HepG2 (cell line): ENCODE results near the gene CERS4.

Source experiments
- ASH2L ChIP-seq: fragments of 300-600, 200-600 bp; sonication (generic); IDR thresholded peaks from 2 replicates; pipeline ENCODE4 v1.7.0; 2017; ENCODE audit warnings: low read depth, mild to moderate bottlenecking, moderate library complexity, mixed read lengths, low read length; ENCODE audit not compliant: insufficient read length
- CTCF ChIP-seq: sonication (generic); formaldehyde crosslinking; IDR thresholded peaks from 2 replicates; pipeline ENCODE4 v1.5.0; 2020; ENCODE audit warnings: mild to moderate bottlenecking, missing genetic modification reagents, moderate library complexity
- IKZF1 ChIP-seq: fragments of 450-650 bp; IDR thresholded peaks from 2 replicates; pipeline ENCODE4 v1.7.1; 2016
- KDM5B ChIP-seq: sonication (generic); formaldehyde crosslinking; IDR thresholded peaks from 2 replicates; pipeline ENCODE4 v1.4.0; 2020; ENCODE audit warnings: missing genetic modification reagents, mild to moderate bottlenecking, borderline replicate concordance
- MAX ChIP-seq: IDR thresholded peaks from 2 replicates; pipeline ENCODE4 v1.6.1; 2012; ENCODE audit warnings: inconsistent platforms
- MXD4 ChIP-seq: IDR thresholded peaks from 2 replicates; pipeline ENCODE4 v1.6.1; 2016; ENCODE audit warnings: mild to moderate bottlenecking, missing biosample characterization, missing genetic modification reagents
- MXI1 ChIP-seq: IDR thresholded peaks from 3 replicates; pipeline ENCODE4 v1.6.1; 2012; ENCODE audit warnings: low read depth, low read length, inconsistent platforms, borderline replicate concordance
- NR1H2 ChIP-seq: sonication (generic); formaldehyde crosslinking; IDR thresholded peaks from 2 replicates; pipeline ENCODE4 v1.8.1; 2022; ENCODE audit warnings: low read depth, missing genetic modification reagents, borderline replicate concordance
- SRSF1 ChIP-seq: fragments of 200-400 bp; formaldehyde crosslinking; optimal IDR thresholded peaks from 2 replicates; pipeline ENCODE3; 2017; ENCODE audit warnings: mild to moderate bottlenecking, low read depth, low read length, moderate library complexity
- U2AF1 ChIP-seq: fragments of 200-400 bp; formaldehyde crosslinking; optimal IDR thresholded peaks from 2 replicates; pipeline ENCODE3; 2017; ENCODE audit warnings: mild to moderate bottlenecking, low read depth, low read length
- ZNF589 ChIP-seq: sonication (generic); formaldehyde crosslinking; conservative IDR thresholded peaks from 2 replicates; pipeline ENCODE4 v1.8.0; 2022; ENCODE audit warnings: mild to moderate bottlenecking, moderate library complexity, missing genetic modification reagents
- ZNF660 ChIP-seq: sonication (generic); formaldehyde crosslinking; IDR thresholded peaks from 2 replicates; pipeline ENCODE4 v1.5.1; 2020; ENCODE audit warnings: mild to moderate bottlenecking, low read depth, missing genetic modification reagents, borderline replicate concordance
- TF ChIP-seq, protein P1 (sequence below): sonication (generic); formaldehyde crosslinking; IDR thresholded peaks from 2 replicates; pipeline ENCODE4 v1.4.0; 2020; ENCODE audit warnings: missing genetic modification reagents

- TF ChIP-seq ZNF589 (CRISPR knock-in tag) = no peak
- no peak for TF ChIP-seq IKZF1
- peak; percentile 30 for TF ChIP-seq CTCF (CRISPR knock-in tag)
- TF ChIP-seq, protein P1, sequence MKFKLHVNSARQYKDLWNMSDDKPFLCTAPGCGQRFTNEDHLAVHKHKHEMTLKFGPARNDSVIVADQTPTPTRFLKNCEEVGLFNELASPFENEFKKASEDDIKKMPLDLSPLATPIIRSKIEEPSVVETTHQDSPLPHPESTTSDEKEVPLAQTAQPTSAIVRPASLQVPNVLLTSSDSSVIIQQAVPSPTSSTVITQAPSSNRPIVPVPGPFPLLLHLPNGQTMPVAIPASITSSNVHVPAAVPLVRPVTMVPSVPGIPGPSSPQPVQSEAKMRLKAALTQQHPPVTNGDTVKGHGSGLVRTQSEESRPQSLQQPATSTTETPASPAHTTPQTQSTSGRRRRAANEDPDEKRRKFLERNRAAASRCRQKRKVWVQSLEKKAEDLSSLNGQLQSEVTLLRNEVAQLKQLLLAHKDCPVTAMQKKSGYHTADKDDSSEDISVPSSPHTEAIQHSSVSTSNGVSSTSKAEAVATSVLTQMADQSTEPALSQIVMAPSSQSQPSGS = no peak
- no peak for TF ChIP-seq ZNF660 (CRISPR knock-in tag)
- TF ChIP-seq NR1H2 (CRISPR knock-in tag) = no peak
- no peak for TF ChIP-seq ASH2L
- no peak for TF ChIP-seq SRSF1
- TF ChIP-seq KDM5B = no peak
- TF ChIP-seq MXD4 (CRISPR knock-in tag) = no peak
- TF ChIP-seq MAX = no peak
- TF ChIP-seq MXI1 = no peak
- TF ChIP-seq U2AF1 = no peak
Observed at GRCh38 chr19:8244442-8244841, 35.3 kb downstream of the CERS4 start.
